H54 (cell line): ENCODE measurements around the gene ACSM5.

Experiments
- DNase-seq: peaks from one replicate; pipeline ENCODE4 v3.0.0; 2011; ENCODE audit warnings: low spot score, mixed read lengths; ENCODE audit not compliant: insufficient read length
- FAIRE-seq: peaks from 3 replicates; lab custom pipeline; 2011; peaks lifted over from hg19 to GRCh38; lab: Jason Lieb, UNC
- POLR2A ChIP-seq: IDR thresholded peaks from 2 replicates; pipeline ENCODE4 v1.6.1; 2011; ENCODE audit warnings: low read depth, mild to moderate bottlenecking, low read length

The ACSM5 gene

GRCh38 chr16:20484726-20485125 is 75.4 kb downstream of the ACSM5 start:
- FAIRE-seq (no peak), DNase-seq (no peak)
- TF ChIP-seq POLR2A: no peak

- no peak for TF ChIP-seq POLR2A
- DNase-seq (no peak), FAIRE-seq (no peak)
Measured at GRCh38 chr16:20485408-20485807, 76.1 kb downstream of the ACSM5 start.
